ENCODE measurements around the gene PIGS. TPM values are rescaled to one million over a fixed set of nuclear protein-coding genes. Genes with fewer than 3 reads are reported as not detected.

The PIGS gene
- polyA plus RNA-seq, 1 of the 3 experiments (the other 2 are of a cell fraction), result 78.5 TPM

DNA sequence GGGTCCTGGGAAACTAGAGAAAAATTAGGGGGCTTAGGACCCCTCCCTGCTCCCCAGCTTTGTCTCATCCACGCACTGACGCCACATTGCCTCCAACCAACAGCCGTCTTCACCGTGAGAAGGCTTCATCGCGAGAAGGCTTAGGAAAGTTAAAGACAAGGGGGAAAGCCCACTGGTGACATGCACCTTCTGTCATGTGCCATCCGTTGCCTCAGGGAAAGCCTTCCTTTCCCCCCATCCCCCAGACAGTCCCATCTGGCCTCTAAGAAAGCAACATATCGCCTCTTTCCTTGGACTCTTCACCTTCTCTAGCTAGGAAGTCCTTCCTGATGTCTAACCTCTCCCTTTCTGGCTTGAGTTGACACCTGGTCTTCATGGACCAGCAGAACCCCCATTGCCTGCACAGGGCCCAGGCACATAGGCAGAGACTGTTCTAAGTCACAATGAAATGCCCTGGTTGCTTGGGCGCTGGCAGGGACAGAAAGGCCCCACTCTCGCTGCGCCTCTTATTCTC is 63.1 kb downstream of the PIGS start:
- no peak overlapping the region for H3K9ac ChIP-seq
- CTCF ChIA-PET, result interaction anchor here (0.7 to 2.1 kb wide), 3 partner anchors 13 to 135 kb away, joined by 3 to 5 read pairs (median 4); no protein-coding TSS in a partner anchor
- H3F3A ChIP-seq (replicated peaks; ENCODE audit: insufficient read depth), result no peaks in the 10 kb centered on the region
- no peak overlapping the region for H3K27ac ChIP-seq (ENCODE audit: low read depth in 2 of 2, low read length in 1 of 2)
- no peaks in the 10 kb centered on the region for H3K36me3 ChIP-seq (replicated peaks in 1 of 2; ENCODE audit: control insufficient read depth in 1 of 2, insufficient read depth in 2 of 2, low read length in 1 of 2)
- WGBS (ENCODE audit: low lambda C conversion rate), result 69% methylated on average over 11 of the region's 11 CpGs
- H3K9me3 ChIP-seq, result no peaks in the 10 kb centered on the region
- no peak for DNase-seq
- H3K27me3 ChIP-seq (ENCODE audit: insufficient read depth), result peaks cover 32% of the 10 kb centered on the region
- no peak for TF ChIP-seq JUND (IDR thresholded peaks at IDR 0.05)
- TF ChIP-seq CHD2 (IDR thresholded peaks at IDR 0.05; ENCODE audit: low read length, partially characterized antibody), result no peak
- no peak for TF ChIP-seq TAF1 (IDR thresholded peaks at IDR 0.05; ENCODE audit: borderline replicate concordance, low read depth, low read length)
- no peak for TF ChIP-seq SMC3 (IDR thresholded peaks at IDR 0.05; ENCODE audit: low read depth, low read length)
- TF ChIP-seq, protein P1, sequence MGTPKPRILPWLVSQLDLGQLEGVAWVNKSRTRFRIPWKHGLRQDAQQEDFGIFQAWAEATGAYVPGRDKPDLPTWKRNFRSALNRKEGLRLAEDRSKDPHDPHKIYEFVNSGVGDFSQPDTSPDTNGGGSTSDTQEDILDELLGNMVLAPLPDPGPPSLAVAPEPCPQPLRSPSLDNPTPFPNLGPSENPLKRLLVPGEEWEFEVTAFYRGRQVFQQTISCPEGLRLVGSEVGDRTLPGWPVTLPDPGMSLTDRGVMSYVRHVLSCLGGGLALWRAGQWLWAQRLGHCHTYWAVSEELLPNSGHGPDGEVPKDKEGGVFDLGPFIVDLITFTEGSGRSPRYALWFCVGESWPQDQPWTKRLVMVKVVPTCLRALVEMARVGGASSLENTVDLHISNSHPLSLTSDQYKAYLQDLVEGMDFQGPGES (IDR thresholded peaks at IDR 0.05; ENCODE audit: low read depth, low read length), result no peak
- no peak for TF ChIP-seq NFIC (IDR thresholded peaks at IDR 0.05; ENCODE audit: borderline replicate concordance)
- TF ChIP-seq REST (IDR thresholded peaks at IDR 0.05; ENCODE audit: low read depth, low read length), result no peak
- no peak for TF ChIP-seq FOSL2 (IDR thresholded peaks at IDR 0.05; ENCODE audit: borderline replicate concordance, low read depth)
- TF ChIP-seq SIN3A (IDR thresholded peaks at IDR 0.05; ENCODE audit: borderline replicate concordance, low read depth, low read length), result no peak
- no peak for TF ChIP-seq RAD21 (IDR thresholded peaks at IDR 0.05; ENCODE audit: low read length)
- TF ChIP-seq, protein P2, sequence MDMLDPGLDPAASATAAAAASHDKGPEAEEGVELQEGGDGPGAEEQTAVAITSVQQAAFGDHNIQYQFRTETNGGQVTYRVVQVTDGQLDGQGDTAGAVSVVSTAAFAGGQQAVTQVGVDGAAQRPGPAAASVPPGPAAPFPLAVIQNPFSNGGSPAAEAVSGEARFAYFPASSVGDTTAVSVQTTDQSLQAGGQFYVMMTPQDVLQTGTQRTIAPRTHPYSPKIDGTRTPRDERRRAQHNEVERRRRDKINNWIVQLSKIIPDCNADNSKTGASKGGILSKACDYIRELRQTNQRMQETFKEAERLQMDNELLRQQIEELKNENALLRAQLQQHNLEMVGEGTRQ (IDR thresholded peaks at IDR 0.05; ENCODE audit: borderline replicate concordance, low read depth, low read length), result no peak
- TF ChIP-seq EP300 (IDR thresholded peaks at IDR 0.05; ENCODE audit: borderline replicate concordance in 1 of 2, low read depth in 1 of 2, low read length in 1 of 2), result no peak
- no peak for TF ChIP-seq FOXJ3 (CRISPR knock-in tag; IDR thresholded peaks at IDR 0.05)
- no peak for TF ChIP-seq MEF2A (IDR thresholded peaks at IDR 0.05; ENCODE audit: borderline replicate concordance, low read depth)
- TF ChIP-seq RFX5 (IDR thresholded peaks at IDR 0.05; ENCODE audit: low read length), result no peak
- no peak for TF ChIP-seq MXI1 (IDR thresholded peaks at IDR 0.05; ENCODE audit: low read depth, low read length)
- TF ChIP-seq, protein P3, sequence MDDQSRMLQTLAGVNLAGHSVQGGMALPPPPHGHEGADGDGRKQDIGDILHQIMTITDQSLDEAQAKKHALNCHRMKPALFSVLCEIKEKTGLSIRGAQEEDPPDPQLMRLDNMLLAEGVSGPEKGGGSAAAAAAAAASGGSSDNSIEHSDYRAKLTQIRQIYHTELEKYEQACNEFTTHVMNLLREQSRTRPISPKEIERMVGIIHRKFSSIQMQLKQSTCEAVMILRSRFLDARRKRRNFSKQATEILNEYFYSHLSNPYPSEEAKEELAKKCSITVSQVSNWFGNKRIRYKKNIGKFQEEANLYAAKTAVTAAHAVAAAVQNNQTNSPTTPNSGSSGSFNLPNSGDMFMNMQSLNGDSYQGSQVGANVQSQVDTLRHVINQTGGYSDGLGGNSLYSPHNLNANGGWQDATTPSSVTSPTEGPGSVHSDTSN (IDR thresholded peaks at IDR 0.05), result no peak
- no peak for TF ChIP-seq YY1 (IDR thresholded peaks at IDR 0.05; ENCODE audit: low read depth)
- TF ChIP-seq RXRA (IDR thresholded peaks at IDR 0.05; ENCODE audit: borderline replicate concordance, low read depth), result no peak
- no peak overlapping the region for H3K4me2 ChIP-seq
- H3K4me3 ChIP-seq (ENCODE audit: low read depth in 2 of 2, low read length in 1 of 2), result no peak overlapping the region
- no peaks in the 10 kb centered on the region for H3K79me2 ChIP-seq (ENCODE audit: insufficient read depth)
- H2AFZ ChIP-seq (ENCODE audit: low read depth), result no peak overlapping the region
- no peaks in the 10 kb centered on the region for H4K20me1 ChIP-seq (ENCODE audit: insufficient read depth)
- H3K9me2 ChIP-seq, result no peaks in the 10 kb centered on the region
- no peaks in the 10 kb centered on the region for H3K4me1 ChIP-seq (ENCODE audit: control insufficient read depth in 1 of 2, insufficient read depth in 2 of 2, low read depth in 1 of 2, low read length in 1 of 2)
- POLR2A ChIA-PET, result no interaction called here

Measured in SK-N-SH (cell line).